Measurements from ENCODE around the gene KLHL9.
A peak's percentile ranks its signal among the peaks of the same experiment; 100 is the strongest.

KLHL9 gene

DNA sequence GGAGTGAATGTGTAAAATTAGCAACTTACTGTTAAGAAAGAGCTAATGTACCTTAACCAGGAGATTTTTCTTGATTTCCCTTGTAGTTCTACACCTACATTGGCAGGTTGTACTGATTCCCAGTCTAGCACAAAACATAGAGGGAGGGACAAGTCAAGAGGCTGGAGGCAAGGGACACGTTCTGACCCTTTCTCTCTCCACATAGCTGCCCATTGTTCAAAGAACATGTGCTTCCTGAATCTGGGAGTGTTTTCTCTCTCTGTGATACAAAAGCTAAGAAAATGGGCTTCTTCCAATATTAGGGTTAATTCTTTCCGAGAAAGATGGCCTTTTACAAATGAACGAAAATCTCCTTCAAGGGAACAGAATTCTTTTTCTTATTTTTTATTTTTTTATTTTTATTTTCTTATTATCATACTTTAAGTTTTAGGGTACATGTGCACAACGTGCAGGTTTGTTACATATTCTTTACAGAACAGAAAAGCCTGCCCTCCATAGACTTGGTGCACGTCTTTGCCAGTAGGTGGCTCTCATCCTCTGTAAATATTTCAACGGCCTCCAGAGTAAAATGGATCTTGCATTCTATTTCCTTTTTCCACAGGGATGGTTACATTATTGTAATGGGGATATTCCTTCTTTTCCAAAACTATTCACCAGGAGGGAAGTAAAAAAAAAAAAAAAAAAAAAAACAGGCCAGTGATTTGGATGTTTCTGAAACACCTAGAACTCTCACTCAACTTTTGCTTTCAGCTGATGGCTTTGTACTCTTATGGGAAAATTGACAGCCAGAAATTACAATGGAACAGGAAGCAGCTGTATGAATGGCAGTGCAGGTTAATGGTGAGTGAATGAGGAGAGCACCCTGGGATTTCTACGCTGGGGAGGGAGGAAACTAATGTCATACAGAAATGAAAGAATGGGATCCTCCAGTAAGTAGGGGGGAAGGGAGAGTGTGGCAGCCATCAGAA lies 17.0 kb downstream of the KLHL9 start:
- DNase-seq = peak; percentile 31

DNA sequence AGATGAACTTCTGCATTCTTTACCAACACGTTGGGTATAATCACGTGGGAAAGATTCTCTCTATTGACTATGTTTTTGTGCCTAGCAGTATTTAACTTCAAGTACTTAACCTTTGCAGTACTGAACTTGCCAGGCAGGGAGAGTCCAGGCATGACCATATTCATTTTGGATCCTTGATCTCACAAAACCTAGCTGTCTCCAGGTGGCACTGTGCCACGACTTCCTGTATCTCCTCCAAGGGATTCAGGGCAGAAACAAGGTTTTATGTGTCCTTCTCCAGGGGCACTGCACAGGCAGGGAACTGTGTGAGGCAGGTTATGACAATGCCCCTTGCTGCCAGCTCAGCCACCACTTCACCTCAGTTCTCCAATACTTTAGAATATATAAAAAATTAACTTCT lies 18.3 kb downstream of the KLHL9 start:
- DNase-seq = no peak

DNA sequence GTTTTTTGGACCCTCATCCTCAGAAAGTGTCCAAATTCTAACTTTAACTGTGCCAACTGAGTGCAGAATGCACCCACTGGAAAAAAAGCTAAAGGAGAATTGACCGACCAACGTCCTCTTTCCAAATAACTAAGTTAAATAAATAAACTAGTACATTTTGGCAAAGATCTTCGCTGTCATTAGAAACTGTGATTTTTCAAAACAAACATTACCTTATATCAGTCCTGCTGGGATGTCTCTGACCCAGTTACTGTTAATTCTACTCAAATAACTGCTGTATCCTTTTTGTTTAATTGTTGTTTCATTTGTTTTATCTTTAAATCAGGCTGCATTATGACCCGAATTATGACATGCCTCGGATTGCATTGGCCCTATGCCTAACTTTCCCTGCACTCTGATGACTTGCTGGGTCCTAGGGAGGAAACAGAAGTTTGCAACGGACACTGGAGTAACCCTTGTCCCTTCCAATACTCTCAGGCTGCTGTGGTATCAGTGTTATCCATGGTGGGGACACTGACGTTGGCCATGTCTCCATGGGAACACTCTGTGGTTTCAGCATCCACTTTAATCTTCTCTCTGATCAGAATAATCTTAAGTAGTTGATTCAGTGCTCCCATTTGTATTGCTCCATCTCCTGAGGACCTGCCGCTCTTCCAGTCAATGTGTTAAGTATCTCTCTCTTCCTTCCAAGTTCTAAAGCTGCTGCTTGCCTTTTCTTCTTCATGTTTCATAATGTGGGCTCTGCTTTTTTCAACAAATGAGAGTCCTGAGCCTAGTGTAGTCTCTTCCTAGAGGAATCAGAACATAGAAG lies 19.0 kb downstream of the KLHL9 start:
- no peak for DNase-seq

DNA sequence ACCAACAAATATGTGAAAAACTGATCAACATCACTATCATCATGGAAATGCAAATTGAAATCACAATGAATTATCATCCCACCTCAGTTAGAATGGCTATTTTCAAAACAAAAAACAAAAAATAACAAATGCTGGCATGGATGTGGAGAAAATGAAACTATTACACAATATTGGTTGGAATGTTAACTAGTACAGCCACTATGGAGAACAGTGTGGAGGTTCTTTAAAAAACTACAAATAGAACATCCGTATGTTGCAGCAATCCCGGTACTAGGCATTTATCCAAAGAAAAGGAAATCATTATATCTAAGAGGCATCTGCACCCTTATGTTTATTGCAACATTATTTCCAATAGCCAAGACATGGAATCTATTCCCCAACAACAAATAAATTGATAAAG lies 21.1 kb downstream of the KLHL9 start:
- no peak for DNase-seq

DNA sequence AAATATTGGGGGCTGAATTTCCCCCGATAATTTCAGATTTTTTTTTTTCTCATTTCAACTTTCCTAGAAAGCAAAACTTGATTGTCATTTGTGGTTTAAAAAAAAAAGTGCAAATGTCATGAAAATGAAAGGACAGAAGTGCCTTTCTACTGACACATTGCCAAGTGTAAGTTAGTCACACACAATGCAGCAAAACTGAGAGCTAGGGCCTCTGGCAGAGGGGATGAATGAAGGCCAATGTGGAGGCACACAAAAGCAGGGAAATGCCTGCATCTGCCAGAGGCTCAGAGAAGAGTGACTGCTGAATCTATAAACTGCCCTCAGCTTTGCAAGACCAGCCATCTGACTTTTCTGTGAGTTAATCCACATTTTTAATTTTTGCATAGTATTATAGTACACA lies 23.3 kb downstream of the KLHL9 start:
- DNase-seq = no peak

DNA sequence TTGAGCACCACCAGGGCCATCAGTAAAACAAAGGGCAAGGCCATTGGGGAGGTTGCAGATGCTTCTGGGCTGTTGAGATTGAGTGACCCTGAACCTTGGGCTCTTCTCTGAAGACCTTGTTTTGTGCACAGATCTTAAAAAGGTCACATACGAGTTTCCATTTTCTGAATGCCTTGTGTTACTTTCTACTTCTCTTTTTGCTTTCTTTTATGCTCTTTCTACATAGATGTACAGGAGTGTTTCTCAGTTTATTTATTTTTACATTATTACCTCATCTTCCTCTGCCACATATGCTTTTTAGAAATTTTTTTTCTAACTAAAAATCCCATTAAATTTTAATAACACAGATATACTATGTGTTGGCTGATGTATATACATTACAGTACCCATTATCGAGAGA lies 30.0 kb downstream of the KLHL9 start, which contains the start of gene IFNA5:
Gene IFNA5 (minus strand): TSS at position 101 of the 400 bp plus-strand sequence. CDS start 57 bp downstream, at position 44.
- no peak for DNase-seq

DNA sequence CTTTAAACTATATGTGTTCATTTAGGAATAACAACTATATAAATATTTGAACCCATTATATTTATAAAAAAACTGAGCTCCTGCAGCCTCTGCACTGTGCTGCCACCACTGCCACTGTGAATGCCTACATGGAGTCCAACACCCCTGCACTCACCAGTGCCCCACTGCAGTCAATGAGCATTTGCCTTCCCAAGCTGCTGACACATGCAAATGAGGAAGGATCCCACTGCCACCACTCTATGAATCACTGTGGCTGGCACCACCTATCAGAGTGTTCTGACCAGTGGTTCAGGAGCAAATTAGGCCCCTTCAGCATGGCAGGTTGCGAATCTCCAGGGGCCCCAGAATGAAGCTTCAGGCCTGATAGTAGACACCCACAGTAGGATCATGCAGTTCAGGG lies 39.2 kb downstream of the KLHL9 start:
- DNase-seq = no peak

DNA sequence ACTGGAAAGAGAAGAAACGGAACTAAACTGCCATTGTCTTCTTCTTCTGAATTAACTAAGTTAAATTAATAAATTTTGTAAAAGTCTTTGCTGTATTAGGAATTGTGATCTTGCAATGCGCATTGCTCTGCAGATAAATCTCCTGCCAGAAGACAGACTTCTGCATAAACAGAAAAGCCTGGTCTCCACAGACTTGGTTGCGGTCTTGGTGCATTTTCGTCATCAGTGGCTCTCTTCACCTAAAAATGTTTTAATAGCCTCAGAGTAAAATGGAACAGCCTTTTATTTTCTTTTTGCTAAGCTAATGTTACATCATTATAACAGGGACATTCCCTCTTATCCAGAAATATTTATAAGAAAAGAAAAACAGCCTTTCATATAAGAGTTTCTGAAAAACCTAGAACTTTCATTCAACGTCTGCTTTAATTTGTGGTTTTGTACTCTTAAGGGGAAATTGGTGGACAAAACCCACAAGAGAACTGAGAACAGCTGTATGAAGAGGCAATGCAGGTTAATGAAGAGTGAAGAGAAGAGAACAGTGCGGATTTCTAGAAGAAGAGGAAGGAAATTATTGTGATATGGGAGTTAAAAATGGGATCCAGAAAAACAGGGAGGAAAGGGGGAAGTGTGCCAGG lies 40.2 kb downstream of the KLHL9 start:
- DNase-seq = no peak

DNA sequence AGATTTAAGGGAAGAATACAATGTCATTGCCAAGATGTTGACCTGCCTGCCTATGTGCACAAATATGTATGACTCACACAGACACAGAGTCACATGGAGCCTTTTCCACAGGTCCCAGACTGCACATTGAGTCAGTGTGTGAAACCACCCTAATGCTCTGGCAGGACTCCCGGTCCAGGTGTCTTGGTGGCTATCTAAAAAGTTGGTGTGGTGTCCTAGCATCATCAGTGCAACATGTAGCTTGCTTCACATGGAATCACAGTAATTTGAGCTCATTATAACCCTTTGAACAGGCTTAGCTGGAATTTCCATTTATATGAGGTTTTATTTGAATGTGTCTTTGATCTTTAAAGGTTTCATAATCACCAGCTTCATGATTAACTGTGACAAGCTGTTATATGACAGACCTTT lies 40.8 kb downstream of the KLHL9 start:
- DNase-seq = no peak

DNA sequence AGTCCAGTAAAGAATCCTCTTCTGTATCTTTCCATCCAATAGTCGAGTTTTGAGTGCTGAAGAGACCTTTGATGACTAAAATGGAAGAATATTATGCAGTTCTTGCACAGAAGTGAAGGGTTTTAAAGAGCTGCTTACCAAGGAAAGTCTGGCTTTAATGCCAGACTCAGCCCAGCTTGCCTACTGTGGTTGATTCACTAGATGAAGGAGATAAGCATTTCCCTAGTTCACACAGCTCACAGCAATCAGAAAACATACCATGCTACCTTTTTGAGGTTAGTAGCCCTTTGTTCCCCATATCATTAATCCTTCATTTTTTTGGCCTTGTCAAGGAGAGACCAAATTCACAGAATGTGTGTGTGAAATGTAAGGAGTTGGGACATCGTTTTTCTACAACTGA lies 45.4 kb downstream of the KLHL9 start:
- no peak for DNase-seq

DNA sequence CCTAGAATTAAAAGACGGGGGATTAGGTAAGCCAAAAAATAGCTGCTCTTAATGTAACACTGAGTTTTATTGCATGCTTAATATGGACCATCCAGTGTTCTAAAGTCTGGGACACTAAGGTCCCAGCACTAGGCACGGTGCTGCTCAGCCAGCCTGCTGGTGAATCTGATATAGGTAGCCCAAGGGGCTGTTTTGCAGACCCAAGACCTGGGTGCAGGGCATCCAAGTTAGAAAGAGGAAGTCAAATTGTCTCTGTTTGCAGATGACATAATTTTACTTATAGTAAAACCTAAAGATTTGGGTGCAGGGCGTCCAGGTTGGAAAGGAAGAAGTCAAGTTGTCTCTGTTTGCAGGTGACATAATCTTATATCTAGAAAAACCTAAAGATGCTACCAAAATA lies 47.9 kb downstream of the KLHL9 start:
- no peak for DNase-seq

DNA sequence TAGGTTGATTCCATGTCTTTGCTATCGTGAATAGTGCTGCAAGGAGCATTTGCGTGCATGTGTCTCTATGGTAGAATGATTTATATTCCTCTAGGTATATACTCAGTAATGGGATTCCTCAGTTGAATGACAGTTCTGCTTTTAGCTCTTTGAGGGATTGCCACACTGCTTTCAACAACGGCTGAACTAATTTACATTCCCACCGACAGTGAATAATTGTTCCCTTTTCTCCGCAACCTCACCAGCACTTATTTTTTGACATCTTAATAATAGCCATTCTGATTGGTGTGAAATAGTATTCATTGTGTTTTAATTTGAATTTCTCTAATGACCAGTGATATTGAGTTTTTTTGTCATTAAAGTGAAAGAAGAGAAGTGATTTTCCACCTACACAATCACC lies 48.5 kb downstream of the KLHL9 start:
- DNase-seq = no peak

DNA sequence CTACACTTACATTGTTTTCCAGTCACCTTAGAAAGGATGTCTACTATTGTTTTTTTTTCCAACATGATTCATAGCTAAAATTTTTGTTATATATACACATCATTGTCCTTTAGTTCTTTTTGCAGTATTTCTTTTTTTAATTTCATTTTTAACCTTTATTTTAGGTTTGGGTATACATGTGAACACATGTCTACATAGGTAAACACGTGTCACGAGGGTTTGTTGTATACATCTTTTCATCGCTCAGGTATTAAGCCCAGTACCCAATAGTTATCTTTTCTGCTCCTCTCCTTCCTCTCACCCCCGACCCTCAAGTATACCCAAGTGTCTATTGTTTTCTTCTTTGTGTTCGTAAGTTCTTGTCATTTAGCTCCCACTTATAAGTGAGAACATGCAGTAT lies 49.1 kb downstream of the KLHL9 start:
- DNase-seq = no peak

DNA sequence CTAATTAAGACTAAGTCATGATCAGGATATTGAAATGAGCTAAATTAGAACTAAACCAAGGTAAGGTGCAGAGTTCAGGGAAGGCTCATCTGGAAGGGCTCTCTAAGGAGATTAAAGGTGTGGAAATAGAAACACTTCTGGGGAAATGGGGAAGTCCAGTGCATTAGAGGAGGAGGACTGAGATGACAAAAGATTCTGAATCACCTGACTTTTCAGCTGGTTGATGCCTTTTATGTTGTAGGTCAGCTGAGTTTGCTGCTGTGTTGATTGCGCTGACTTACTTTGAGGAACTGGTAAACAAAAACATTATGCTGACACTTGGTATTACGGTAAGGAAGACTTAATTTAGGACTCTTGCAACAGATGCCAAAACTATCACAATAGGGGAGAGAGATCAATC lies 53.9 kb downstream of the KLHL9 start:
- no peak for DNase-seq

Data from right hindlimb (tissue), 1 donor.